ENCODE results near the gene LRRC32. TPM values are rescaled to one million over a fixed set of nuclear protein-coding genes. Genes with fewer than 3 reads are reported as not detected.
A peak's percentile ranks its signal among the peaks of the same experiment; 100 is the strongest.

Gene LRRC32
- total and polyA plus RNA-seq, 9 of the 15 experiments (the other 6 are each of a cell fraction or from before 2014, with no cell fraction given) = 0.10 to 0.50 (median 0.19) TPM; not detected in 5

DNA sequence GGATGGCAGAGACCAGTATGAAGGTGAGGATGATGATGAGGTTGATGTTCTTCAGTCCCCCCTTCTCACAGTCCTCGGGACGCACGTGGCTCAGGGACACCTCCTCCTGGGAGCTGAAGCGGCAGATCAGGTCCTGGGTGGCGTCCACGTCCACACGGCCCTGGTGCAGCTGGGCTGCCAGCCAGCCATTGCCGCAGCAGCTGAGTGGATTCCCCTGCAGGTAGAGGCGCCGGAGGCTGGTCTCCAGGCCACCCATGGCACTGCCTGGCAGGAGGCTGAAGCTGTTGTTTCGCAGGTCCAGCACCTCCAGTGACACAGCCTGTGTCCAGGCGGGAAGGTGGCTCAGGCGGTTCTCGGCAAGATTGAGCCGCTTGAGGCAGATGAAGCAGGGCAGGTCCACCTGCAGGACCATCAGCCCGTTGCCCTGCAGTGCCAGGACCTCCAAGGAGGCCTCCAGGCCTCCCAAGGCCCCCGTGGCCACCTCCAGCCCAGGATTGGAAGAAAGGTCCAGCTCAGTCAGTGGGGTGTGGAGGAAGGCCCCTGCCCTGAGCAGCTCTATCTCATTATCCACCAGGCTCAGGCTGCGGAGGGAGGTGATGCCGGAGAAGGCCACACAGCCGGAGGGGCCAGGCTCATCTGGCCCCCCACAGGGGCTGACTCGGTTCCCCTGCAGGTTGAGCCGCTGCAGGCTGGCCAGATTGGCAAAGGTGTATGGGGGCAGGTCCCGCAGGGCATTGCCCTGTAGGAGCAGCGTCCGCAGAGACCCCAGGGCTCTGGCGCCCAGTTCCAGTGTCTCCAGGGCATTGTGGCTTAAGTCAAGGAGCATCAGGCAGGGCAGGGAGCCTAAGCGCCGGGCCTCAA lies 10.6 kb downstream of the LRRC32 start:
- 38% methylated on average over 28 of the region's 28 CpGs for WGBS (ENCODE audit: insufficient coverage, low coverage, missing lambda C conversion rate)
- TF ChIP-seq SREBF2 (CRISPR knock-in tag; IDR thresholded peaks at IDR 0.05) = no peak
- TF ChIP-seq HNRNPH1 (optimal IDR thresholded peaks at IDR 0.05; ENCODE audit: low read depth, low read length) = no peak
- TF ChIP-seq, protein P1, sequence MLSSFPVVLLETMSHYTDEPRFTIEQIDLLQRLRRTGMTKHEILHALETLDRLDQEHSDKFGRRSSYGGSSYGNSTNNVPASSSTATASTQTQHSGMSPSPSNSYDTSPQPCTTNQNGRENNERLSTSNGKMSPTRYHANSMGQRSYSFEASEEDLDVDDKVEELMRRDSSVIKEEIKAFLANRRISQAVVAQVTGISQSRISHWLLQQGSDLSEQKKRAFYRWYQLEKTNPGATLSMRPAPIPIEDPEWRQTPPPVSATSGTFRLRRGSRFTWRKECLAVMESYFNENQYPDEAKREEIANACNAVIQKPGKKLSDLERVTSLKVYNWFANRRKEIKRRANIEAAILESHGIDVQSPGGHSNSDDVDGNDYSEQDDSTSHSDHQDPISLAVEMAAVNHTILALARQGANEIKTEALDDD (IDR thresholded peaks at IDR 0.05) = no peak
- no peak for TF ChIP-seq POLR2G (IDR thresholded peaks at IDR 0.05; ENCODE audit: low read depth, low read length)
- no peak for TF ChIP-seq HNRNPL (IDR thresholded peaks at IDR 0.05; ENCODE audit: low read depth, low read length)
- TF ChIP-seq, protein P2, sequence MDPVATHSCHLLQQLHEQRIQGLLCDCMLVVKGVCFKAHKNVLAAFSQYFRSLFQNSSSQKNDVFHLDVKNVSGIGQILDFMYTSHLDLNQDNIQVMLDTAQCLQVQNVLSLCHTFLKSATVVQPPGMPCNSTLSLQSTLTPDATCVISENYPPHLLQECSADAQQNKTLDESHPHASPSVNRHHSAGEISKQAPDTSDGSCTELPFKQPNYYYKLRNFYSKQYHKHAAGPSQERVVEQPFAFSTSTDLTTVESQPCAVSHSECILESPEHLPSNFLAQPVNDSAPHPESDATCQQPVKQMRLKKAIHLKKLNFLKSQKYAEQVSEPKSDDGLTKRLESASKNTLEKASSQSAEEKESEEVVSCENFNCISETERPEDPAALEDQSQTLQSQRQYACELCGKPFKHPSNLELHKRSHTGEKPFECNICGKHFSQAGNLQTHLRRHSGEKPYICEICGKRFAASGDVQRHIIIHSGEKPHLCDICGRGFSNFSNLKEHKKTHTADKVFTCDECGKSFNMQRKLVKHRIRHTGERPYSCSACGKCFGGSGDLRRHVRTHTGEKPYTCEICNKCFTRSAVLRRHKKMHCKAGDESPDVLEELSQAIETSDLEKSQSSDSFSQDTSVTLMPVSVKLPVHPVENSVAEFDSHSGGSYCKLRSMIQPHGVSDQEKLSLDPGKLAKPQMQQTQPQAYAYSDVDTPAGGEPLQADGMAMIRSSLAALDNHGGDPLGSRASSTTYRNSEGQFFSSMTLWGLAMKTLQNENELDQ (CRISPR knock-in tag; IDR thresholded peaks at IDR 0.05; ENCODE audit: borderline replicate concordance) = no peak
- no peak for TF ChIP-seq NCOA4 (IDR thresholded peaks at IDR 0.05; ENCODE audit: partially characterized antibody)
- BruUV-seq (replicated peaks) = no TSS peak
- Histone ChIP-seq H3K9ac (ENCODE audit: insufficient read depth in 1 of 2, low read depth in 2 of 2, low read length in 2 of 2) (peak overlapping the region in 1 of 2 experiments; percentile 6; a peak in 2 of 4 replicates), H3K9me3 (replicated peaks; ENCODE audit: control insufficient read depth, insufficient read depth, low read depth, low read length) (no peaks in the 10 kb centered on the region), H3K4me1 (replicated peaks in 1 of 2; ENCODE audit: control insufficient read depth in 2 of 2, insufficient read depth in 2 of 2, low read length in 2 of 2) (peaks cover 13 to 45% of the 10 kb centered on the region in 2 experiments; a peak in 4 of 5 replicates), H3K36me3 (ENCODE audit: control insufficient read depth, insufficient read depth, low read length) (no peaks in the 10 kb centered on the region), H3K9me1 (ENCODE audit: control insufficient read depth, insufficient read depth, low read length) (no peaks in the 10 kb centered on the region), H3K79me2 (ENCODE audit: control insufficient read depth, insufficient read depth, low read length) (no peaks in the 10 kb centered on the region), H3K4me2 (ENCODE audit: insufficient read depth, low read length) (no peak overlapping the region), H3K27ac (ENCODE audit: extremely low read depth, low read depth, low read length) (no peak overlapping the region), H4K20me1 (replicated peaks; ENCODE audit: control insufficient read depth, insufficient read depth, low read length) (no peaks in the 10 kb centered on the region), H3K4me3 (no peak overlapping the region), H3K27me3 (ENCODE audit: control insufficient read depth in 2 of 2, insufficient read depth in 2 of 2, low read length in 2 of 2) (peaks cover 0 to 12% of the 10 kb centered on the region in 2 experiments; a peak in 2 of 5 replicates), H2AFZ (ENCODE audit: low read depth, low read length) (no peak overlapping the region)
- intact Hi-C loops (cut with micrococcal nuclease) = no loop called here
- in situ Hi-C loops (cut with MboI) = no loop called here
- ChIA-PET POLR2A (interaction anchor here (0.5 kb wide), 1 partner anchor 531 kb away, joined by 3 read pairs; no protein-coding TSS in a partner anchor), CTCF (ENCODE audit: low intra/inter-chr PET ratio) (no interaction called here)
- no peak for ATAC-seq
- DNase-seq (ENCODE audit: extremely low read depth in 1 of 4, low spot score in 3 of 4) = no peak
- FAIRE-seq = no peak
